ENCODE measurements around the gene FOXO1. TPM values are rescaled to one million over a fixed set of nuclear protein-coding genes. Genes with fewer than 3 reads are reported as not detected.

Gene FOXO1
- total and polyA plus RNA-seq, 5 donors from 2014 or later: 45.5 to 119 (median 82.2) TPM

DNA sequence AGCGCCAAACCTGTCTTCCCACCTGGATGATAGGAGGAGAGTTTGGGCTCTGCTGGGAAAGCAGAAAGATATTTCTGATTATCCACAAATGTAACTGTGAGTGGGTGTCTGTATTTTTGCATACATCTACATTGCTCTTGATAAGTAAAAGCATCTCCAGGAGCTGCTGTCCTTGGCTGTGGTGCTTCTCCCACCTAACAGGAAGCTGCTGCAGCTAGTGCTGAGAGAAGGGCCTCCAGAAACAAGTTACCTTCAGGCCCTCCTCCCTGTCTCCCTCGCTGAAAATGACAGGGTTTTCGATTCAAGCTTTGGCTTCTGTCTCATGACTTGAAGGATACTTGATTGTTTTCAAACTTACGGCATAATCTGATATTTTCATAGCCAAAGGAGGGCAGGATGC, 90.1 kb downstream of the FOXO1 start:
- DNase-seq (peak in 1 of 3 donors; percentile 55), ATAC-seq (ENCODE audit: low read depth in 2 of 2) (peak in 1 of 2 donors; percentile 58)
- Histone ChIP-seq H3K27ac (ENCODE audit: insufficient read depth, low read length, poor library complexity, severe bottlenecking) (peak overlapping the region; percentile 10), H3K9me3 (ENCODE audit: control insufficient read depth in 2 of 2, low read length in 2 of 2) (no peaks in the 10 kb centered on the region), H3K4me1 (ENCODE audit: control insufficient read depth, insufficient read depth, low read length, poor library complexity, severe bottlenecking) (peaks cover 90% of the 10 kb centered on the region), H3K27me3 (ENCODE audit: control insufficient read depth, insufficient read depth, low read length) (no peaks in the 10 kb centered on the region), H3K36me3 (ENCODE audit: control insufficient read depth, insufficient read depth, low read length) (peaks cover 3% of the 10 kb centered on the region), H3K4me3 (ENCODE audit: low read depth, low read length) (peak overlapping the region; percentile 42)
- Mint-ChIP-seq H3K9me3 (no peaks in the 10 kb centered on the region), H3K27ac (peak overlapping the region; percentile 33 to 85 (median 59)), H3K4me3 (peak overlapping the region; percentile 33 to 74 (median 74)), H3K4me1 (peaks cover 61 to 99% (median 91%) of the 10 kb centered on the region in 4 donors), H3K36me3 (peaks cover 10% of the 10 kb centered on the region), H3K27me3 (peaks cover 5% of the 10 kb centered on the region)

DNA sequence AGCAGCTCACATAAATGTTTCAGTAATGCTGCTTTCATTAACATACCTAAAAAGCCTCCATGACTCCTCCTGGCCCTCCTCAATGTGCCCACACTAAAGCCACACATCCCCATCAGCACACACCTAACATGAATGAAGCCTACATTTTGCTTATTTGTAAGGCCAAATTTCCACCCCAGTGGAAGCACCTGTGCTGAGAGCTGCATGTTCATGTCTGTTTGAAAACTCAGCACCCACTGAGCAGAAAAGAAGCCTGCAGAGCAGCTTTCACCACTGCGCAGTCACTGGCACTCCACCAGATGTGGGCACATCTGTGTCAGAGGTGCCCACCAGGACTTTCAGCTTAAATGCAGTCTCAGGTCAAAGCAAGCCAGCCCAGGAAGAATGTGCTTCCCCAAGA, 93.5 kb downstream of the FOXO1 start:
- Mint-ChIP-seq H3K9me3 (no peaks in the 10 kb centered on the region), H3K4me1 (peaks cover 53 to 99% (median 88%) of the 10 kb centered on the region in 4 donors), H3K27ac (peak overlapping the region; percentile 73 to 93 (median 85)), H3K4me3 (peak overlapping the region; percentile 7 to 57 (median 42)), H3K36me3 (peaks cover 10% of the 10 kb centered on the region), H3K27me3 (peaks cover 5% of the 10 kb centered on the region)
- Histone ChIP-seq H3K36me3 (ENCODE audit: control insufficient read depth, insufficient read depth, low read length) (no peaks in the 10 kb centered on the region), H3K27me3 (ENCODE audit: control insufficient read depth, insufficient read depth, low read length) (no peaks in the 10 kb centered on the region), H3K4me1 (ENCODE audit: control insufficient read depth, insufficient read depth, low read length, poor library complexity, severe bottlenecking) (peaks cover 90% of the 10 kb centered on the region), H3K27ac (ENCODE audit: insufficient read depth, low read length, poor library complexity, severe bottlenecking) (peak overlapping the region; percentile 6), H3K9me3 (ENCODE audit: control insufficient read depth in 2 of 2, low read length in 2 of 2) (no peaks in the 10 kb centered on the region), H3K4me3 (ENCODE audit: low read depth, low read length) (peak overlapping the region; percentile 49)
- ATAC-seq (ENCODE audit: low read depth in 2 of 2): peak in 1 of 2 donors; percentile 20
- no peak for DNase-seq

DNA sequence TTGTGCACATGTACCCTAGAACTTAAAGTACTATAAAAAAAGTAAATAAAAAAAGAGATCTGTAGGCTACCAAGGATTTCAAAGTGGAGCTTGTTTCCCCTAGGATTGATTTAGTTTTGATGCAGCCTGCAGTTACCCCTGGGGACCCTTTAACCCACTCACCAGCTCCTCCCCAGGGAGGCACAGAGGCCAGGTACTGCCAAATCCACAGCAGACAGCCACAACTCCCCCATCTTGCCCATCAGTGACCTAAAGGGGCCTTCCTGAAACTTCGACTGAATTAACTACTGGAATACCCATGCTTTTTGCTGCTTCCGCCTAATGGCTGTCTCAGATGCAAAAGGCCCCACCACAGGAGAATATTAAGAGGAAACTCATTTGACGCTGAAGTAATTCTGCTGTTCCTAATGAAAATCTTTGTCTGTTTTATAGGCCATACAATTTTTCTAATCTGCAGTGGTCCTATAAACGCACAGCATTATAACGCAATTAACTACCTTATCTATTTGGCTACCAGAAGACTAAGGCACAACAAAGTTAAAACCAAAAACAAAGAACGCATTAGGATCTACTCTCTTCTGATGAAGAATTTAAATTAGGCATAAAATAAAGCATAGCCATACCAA, 95.0 kb downstream of the FOXO1 start:
- Mint-ChIP-seq H3K27ac (peak overlapping the region; percentile 75 to 85 (median 81)), H3K4me3 (peak overlapping the region; percentile 27 to 77 (median 66)), H3K36me3 (peaks cover 6% of the 10 kb centered on the region), H3K4me1 (peaks cover 48 to 97% (median 84%) of the 10 kb centered on the region in 4 donors), H3K27me3 (peaks cover 5% of the 10 kb centered on the region), H3K9me3 (no peaks in the 10 kb centered on the region)
- DNase-seq (no peak), ATAC-seq (ENCODE audit: low read depth in 2 of 2) (no peak)
- Histone ChIP-seq H3K4me3 (ENCODE audit: low read depth, low read length) (peak overlapping the region; percentile 37), H3K9me3 (ENCODE audit: control insufficient read depth in 2 of 2, low read length in 2 of 2) (no peaks in the 10 kb centered on the region), H3K4me1 (ENCODE audit: control insufficient read depth, insufficient read depth, low read length, poor library complexity, severe bottlenecking) (peaks cover 88% of the 10 kb centered on the region), H3K36me3 (ENCODE audit: control insufficient read depth, insufficient read depth, low read length) (no peaks in the 10 kb centered on the region), H3K27me3 (ENCODE audit: control insufficient read depth, insufficient read depth, low read length) (no peaks in the 10 kb centered on the region), H3K27ac (ENCODE audit: insufficient read depth, low read length, poor library complexity, severe bottlenecking) (peak overlapping the region; percentile 45)

DNA sequence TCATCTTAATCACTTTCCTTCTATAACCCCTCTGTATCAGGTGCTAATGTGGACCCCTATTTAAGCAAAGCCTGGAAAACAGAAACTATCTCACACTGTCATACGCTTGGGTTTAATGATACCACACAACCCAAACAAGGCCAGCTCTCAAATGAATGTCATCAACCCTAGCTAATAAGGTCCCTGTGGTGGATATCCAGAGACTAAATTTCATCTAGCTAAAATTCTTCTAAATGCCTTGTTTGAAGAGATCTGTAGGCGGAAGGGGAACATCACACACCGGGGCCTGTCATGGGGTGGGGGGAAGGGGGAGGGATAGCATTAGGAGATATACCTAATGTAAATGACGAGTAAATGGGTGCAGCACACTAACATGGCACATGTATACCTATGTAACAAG, 95.5 kb downstream of the FOXO1 start:
- Mint-ChIP-seq H3K36me3 (peaks cover 4% of the 10 kb centered on the region), H3K27me3 (peaks cover 5% of the 10 kb centered on the region), H3K9me3 (no peaks in the 10 kb centered on the region), H3K4me1 (peaks cover 44 to 96% (median 82%) of the 10 kb centered on the region in 4 donors), H3K27ac (peak overlapping the region in 2 of 3 donors; percentile 37 to 85), H3K4me3 (peak overlapping the region; percentile 22 to 77 (median 70))
- DNase-seq (no peak), ATAC-seq (ENCODE audit: low read depth in 2 of 2) (peak; percentile 29 to 32)
- H3K4me3 ChIP-seq (ENCODE audit: low read depth, low read length): peak overlapping the region; percentile 64
- H3K27me3 ChIP-seq (ENCODE audit: control insufficient read depth, insufficient read depth, low read length): no peaks in the 10 kb centered on the region
- H3K9me3 ChIP-seq (ENCODE audit: control insufficient read depth in 2 of 2, low read length in 2 of 2): no peaks in the 10 kb centered on the region
- peaks cover 88% of the 10 kb centered on the region for H3K4me1 ChIP-seq (ENCODE audit: control insufficient read depth, insufficient read depth, low read length, poor library complexity, severe bottlenecking)
- H3K27ac ChIP-seq (ENCODE audit: insufficient read depth, low read length, poor library complexity, severe bottlenecking): peak overlapping the region; percentile 45
- no peaks in the 10 kb centered on the region for H3K36me3 ChIP-seq (ENCODE audit: control insufficient read depth, insufficient read depth, low read length)

DNA sequence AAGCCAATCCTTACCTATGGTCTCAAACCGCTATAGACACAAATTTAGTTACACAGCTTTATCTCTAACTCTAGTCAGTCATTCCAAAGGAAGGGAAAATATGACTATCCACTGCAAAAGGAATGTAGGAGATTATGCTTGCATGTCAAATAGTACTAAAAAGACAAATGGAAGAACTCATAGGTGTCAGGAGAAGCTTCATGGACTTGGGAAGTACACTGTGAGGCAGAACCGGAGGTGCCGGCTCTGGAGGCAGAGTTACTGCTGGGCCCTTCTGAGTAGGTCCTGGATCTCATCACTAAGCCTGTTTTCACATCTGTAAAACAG, 97.5 kb downstream of the FOXO1 start:
- ATAC-seq (ENCODE audit: low read depth in 2 of 2) (no peak), DNase-seq (no peak)
- Mint-ChIP-seq H3K27ac (peak overlapping the region in 2 of 3 donors; percentile 51 to 85), H3K27me3 (no peaks in the 10 kb centered on the region), H3K4me3 (peak overlapping the region; percentile 21 to 34 (median 30)), H3K9me3 (no peaks in the 10 kb centered on the region), H3K4me1 (peaks cover 55 to 96% (median 82%) of the 10 kb centered on the region in 4 donors), H3K36me3 (no peaks in the 10 kb centered on the region)
- Histone ChIP-seq H3K4me1 (ENCODE audit: control insufficient read depth, insufficient read depth, low read length, poor library complexity, severe bottlenecking) (peaks cover 89% of the 10 kb centered on the region), H3K4me3 (ENCODE audit: low read depth, low read length) (peak overlapping the region; percentile 20), H3K9me3 (ENCODE audit: control insufficient read depth in 2 of 2, low read length in 2 of 2) (no peaks in the 10 kb centered on the region), H3K27me3 (ENCODE audit: control insufficient read depth, insufficient read depth, low read length) (no peaks in the 10 kb centered on the region), H3K36me3 (ENCODE audit: control insufficient read depth, insufficient read depth, low read length) (no peaks in the 10 kb centered on the region), H3K27ac (ENCODE audit: insufficient read depth, low read length, poor library complexity, severe bottlenecking) (no peak overlapping the region)

DNA sequence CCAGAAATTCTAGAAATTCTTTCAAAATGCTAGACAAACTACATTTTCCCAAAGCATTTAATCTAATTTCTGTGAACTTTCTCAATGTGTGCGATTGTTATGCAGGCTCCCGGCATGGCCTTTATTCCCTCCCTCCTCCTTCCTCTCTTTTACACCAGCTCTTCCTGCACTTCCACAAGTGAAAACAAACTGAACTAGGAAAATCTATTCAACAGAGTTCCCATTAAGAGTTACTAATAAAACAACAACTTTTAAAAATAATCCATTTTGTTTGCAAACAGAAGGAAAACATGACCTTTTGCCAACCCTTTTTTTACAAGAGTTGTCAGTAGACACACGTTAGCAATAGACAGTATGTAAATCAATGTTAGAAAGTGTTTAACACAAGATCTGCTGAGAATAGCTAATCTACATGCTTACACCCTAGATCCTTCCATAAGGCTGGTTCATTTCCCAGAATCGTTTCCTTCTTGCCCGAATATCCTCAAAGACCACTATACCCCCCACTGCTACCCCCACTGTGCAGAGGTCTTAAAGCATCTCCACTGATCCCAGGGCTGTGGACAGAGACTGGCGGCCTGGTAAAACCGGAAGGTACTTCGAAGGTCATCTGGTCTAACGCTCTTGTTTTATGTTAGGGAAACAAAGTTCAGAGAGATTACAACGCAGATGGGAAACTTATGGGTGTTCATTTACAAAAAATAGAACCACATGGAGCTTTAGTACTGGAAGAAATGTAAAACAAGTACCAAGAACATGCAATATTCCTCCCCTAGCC, 98.0 kb downstream of the FOXO1 start:
- Histone ChIP-seq H3K4me1 (ENCODE audit: control insufficient read depth, insufficient read depth, low read length, poor library complexity, severe bottlenecking) (peaks cover 89% of the 10 kb centered on the region), H3K4me3 (ENCODE audit: low read depth, low read length) (peak overlapping the region; percentile 49), H3K27ac (ENCODE audit: insufficient read depth, low read length, poor library complexity, severe bottlenecking) (no peak overlapping the region), H3K9me3 (ENCODE audit: control insufficient read depth in 2 of 2, low read length in 2 of 2) (no peaks in the 10 kb centered on the region), H3K27me3 (ENCODE audit: control insufficient read depth, insufficient read depth, low read length) (no peaks in the 10 kb centered on the region), H3K36me3 (ENCODE audit: control insufficient read depth, insufficient read depth, low read length) (no peaks in the 10 kb centered on the region)
- H3K27me3 Mint-ChIP-seq: no peaks in the 10 kb centered on the region
- DNase-seq: no peak
- H3K4me1 Mint-ChIP-seq: peaks cover 55 to 96% (median 82%) of the 10 kb centered on the region in 4 donors
- ATAC-seq (ENCODE audit: low read depth in 2 of 2): no peak
- peak overlapping the region; percentile 64 to 85 (median 68) for H3K27ac Mint-ChIP-seq
- H3K9me3 Mint-ChIP-seq: no peaks in the 10 kb centered on the region
- H3K36me3 Mint-ChIP-seq: no peaks in the 10 kb centered on the region
- H3K4me3 Mint-ChIP-seq: peak overlapping the region in 3 of 4 donors; percentile 21 to 57 (median 30)

DNA sequence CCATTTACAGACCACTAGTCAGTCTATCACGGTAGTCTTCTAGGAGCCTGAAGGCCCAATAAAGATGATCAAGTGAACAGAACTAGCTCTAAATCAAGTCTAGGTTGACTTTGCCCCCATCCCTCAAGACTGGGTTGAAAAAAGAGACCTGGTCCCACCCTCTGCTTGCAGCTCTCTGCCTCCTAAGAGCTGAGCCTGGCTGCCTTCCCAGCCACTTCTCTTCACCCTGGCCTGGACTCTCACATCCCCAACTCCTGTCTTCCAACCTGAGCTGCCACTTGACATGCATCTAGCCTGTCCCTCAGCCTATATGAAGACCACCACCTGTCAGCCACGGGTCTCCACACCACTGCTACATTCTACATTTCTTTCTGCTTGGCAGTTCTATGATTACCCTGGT, 99.6 kb downstream of the FOXO1 start:
- Mint-ChIP-seq H3K36me3 (no peaks in the 10 kb centered on the region), H3K4me1 (peaks cover 55 to 97% (median 81%) of the 10 kb centered on the region in 4 donors), H3K27me3 (no peaks in the 10 kb centered on the region), H3K27ac (peak overlapping the region; percentile 59 to 85 (median 84)), H3K9me3 (peaks cover 0 to 1% (median 0%) of the 10 kb centered on the region in 7 donors), H3K4me3 (peak overlapping the region in 3 of 4 donors; percentile 65 to 75 (median 72))
- Histone ChIP-seq H3K36me3 (ENCODE audit: control insufficient read depth, insufficient read depth, low read length) (no peaks in the 10 kb centered on the region), H3K4me3 (ENCODE audit: low read depth, low read length) (peak overlapping the region; percentile 7), H3K9me3 (ENCODE audit: control insufficient read depth in 2 of 2, low read length in 2 of 2) (no peaks in the 10 kb centered on the region), H3K27me3 (ENCODE audit: control insufficient read depth, insufficient read depth, low read length) (no peaks in the 10 kb centered on the region), H3K27ac (ENCODE audit: insufficient read depth, low read length, poor library complexity, severe bottlenecking) (no peak overlapping the region), H3K4me1 (ENCODE audit: control insufficient read depth, insufficient read depth, low read length, poor library complexity, severe bottlenecking) (peaks cover 88% of the 10 kb centered on the region)
- no peak for DNase-seq
- ATAC-seq (ENCODE audit: low read depth in 2 of 2): no peak

Measured in CD4-positive, CD25-positive, alpha-beta regulatory T cell (primary cell).